ENCODE data around the gene CASK.

CASK gene

GRCh38 chrX:41499984-41500383 is 423.4 kb downstream of the CASK start:
- no peak for DNase-seq

GRCh38 chrX:41499195-41499594 is 424.2 kb downstream of the CASK start:
- no peak for DNase-seq

GRCh38 chrX:41491267-41492004 is 431.9 kb downstream of the CASK start:
- peak; percentile 78 for DNase-seq

- no peak for DNase-seq
These were observed 432.9 kb downstream of the CASK start for GRCh38 chrX:41490446-41490845.

DNA sequence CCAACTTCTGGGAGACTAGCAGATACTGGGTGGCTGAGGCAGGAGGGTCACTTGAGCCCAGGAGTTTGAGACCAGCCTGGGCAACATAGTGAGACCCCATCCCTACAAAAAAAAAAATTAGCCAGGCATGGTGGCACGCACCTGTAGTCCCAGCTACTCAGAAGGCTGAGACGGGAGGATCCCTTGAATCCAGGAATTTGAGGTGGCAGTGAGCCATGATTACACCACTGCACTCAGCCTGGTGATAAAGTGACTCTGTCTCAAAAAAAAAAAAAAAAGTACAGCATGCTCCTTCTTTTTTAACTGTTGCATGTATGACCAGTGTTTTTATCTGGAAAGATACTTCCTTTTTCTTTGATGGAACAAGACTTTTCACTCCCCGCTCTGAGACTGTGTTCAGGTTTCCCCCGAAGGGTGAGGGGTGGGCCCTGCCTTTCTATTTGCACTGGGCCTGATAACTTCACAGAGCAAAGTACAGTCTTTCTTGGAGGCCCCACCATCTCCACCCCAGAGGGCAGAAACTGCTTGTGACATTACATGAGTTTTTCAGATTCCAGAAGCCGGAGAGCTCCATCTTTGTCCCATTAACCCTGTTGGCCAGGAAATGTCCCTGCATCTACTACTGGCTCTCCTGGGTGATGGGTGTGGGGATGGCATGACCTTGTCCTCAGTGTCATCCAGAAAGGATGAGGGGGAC is 441.1 kb downstream of the CASK start:
- no peak for DNase-seq

- DNase-seq, result peak; percentile 4
These were observed 441.9 kb downstream of the CASK start for GRCh38 chrX:41481264-41482109.

DNA sequence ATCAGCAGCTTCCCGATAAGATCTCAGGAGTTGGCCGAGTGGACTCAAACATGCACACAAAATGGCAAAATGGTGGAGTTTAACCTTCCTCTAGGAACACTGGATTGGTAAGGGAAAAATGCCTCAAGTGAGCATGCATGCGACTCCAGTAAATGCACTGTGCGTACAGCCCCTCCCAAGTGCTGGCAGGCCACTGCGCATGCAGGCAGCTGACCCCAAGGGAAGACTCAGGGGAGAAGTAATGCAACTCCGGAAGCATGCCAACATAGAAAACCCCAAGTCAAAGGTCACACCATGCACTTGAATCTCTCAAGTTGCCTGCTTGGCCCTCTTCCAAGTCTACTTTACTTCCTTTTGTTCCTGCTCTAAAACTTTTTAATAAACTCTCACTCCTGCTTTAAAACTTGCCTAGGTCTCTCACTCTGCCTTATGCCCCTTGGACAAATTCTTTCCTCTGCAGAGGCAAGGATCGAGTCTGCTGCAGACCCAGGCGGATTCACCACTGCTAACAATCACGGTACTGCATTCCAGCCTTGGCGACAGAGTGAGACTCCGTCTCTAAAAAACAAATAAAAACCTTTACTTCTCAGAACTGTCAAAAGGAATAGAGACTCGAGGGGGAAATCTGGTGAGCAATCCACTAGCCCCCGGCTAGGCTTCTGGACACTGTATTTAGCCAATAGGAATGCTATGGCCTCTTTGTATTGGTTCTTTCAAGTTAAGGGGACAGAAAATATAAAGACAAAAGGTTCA is 442.7 kb downstream of the CASK start:
- no peak for DNase-seq

- DNase-seq, result no peak
These were observed 444.9 kb downstream of the CASK start for GRCh38 chrX:41478381-41478911.

GRCh38 chrX:41475591-41476241 is 447.6 kb downstream of the CASK start:
- no peak for DNase-seq

DNA sequence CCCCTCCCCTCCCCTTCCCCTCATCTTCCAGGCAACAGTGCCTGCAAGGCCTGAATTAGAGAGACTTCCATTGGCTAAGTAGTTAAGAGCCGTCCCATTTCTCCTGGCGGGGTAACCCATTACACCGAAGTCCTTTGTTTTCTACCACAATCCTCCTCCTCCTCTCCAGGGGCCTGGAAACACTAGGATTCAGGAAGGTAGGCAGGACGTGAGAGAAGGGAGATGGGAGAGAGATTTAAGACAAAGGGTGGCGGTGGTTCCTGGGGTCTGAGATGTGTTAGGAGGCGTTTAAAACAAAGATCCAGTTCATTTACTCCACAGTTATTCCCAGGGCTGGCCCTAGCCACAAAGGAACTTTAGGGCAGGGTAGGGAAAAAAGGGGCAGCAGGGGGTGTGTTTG is 448.2 kb downstream of the CASK start:
- DNase-seq, result no peak

- no peak for DNase-seq
These were observed 448.6 kb downstream of the CASK start for GRCh38 chrX:41474726-41475100.

- DNase-seq, result no peak
These were observed 449.2 kb downstream of the CASK start for GRCh38 chrX:41473936-41474725.

- DNase-seq, result no peak
These were observed 451.0 kb downstream of the CASK start for GRCh38 chrX:41472231-41472815.

DNA sequence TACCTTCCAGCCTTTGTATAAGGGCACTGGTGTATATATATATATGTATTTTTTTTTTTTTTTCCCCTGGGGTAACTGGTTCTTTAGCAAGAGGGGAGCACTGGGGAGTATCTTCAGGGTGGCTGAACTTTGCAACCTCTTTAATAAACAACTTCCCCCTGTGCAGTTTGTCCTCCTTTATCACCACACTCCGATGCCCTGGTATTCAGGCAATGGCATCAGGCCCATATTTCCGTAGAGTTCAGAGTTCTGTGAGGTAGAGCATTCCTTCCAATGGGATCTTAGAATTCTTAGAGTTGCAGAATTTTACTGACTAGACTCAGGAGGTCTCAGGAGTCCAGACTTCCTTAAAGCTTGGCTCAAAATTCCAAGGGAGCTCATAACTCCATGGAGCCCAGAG is 451.6 kb downstream of the CASK start:
- DNase-seq, result no peak

GRCh38 chrX:41470706-41471105 is 452.6 kb downstream of the CASK start:
- no peak for DNase-seq

- DNase-seq, result no peak
These were observed 454.6 kb downstream of the CASK start for GRCh38 chrX:41468647-41469323.
